ENCODE data around the gene SLC6A20. TPM values are rescaled to one million over a fixed set of nuclear protein-coding genes. Genes with fewer than 3 reads are reported as not detected.

Gene SLC6A20
- total RNA-seq, 1 donor from 2014 or later: 4.2 TPM

DNA sequence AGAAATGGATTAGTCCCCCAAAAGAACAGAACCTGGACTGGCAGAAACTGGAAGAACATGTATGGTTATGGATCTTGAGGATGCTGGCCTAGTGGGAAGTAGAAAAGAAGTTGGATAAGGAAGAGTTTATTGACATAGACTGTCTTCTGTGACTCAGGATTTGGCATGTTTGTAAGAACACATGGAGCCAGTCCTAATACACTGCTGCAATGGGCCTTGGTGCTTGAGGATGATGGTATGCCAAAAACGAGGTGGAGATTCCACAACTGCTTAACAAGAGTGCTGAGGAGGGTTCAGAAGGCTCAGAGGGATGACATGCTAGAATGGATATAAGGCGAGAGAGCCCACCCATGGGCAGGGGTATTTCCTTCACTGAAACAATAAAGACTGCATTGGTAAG lies 23.2 kb upstream of the SLC6A20 start:
- Histone ChIP-seq H3K27ac (no peak overlapping the region), H3K36me3 (peaks cover 23% of the 10 kb centered on the region), H3K4me3 (no peak overlapping the region), H3K9me3 (no peaks in the 10 kb centered on the region), H3K27me3 (ENCODE audit: low read depth) (no peaks in the 10 kb centered on the region), H3K4me1 (peaks cover 19% of the 10 kb centered on the region)
- ATAC-seq: no peak
- DNase-seq: no peak
- no peak for TF ChIP-seq CTCF (IDR thresholded peaks at IDR 0.05)
- intact Hi-C loops (cut with DNase I): no loop called here

- intact Hi-C loops (cut with DNase I): no loop called here
- no peak for TF ChIP-seq CTCF (IDR thresholded peaks at IDR 0.05)
- no peaks in the 10 kb centered on the region for H3K27me3 ChIP-seq (ENCODE audit: low read depth)
- H3K27ac ChIP-seq: no peak overlapping the region
- no peaks in the 10 kb centered on the region for H3K9me3 ChIP-seq
- no peak overlapping the region for H3K4me3 ChIP-seq
- peak; percentile 90 to 94 for ATAC-seq
- DNase-seq: peak; percentile 53
- H3K36me3 ChIP-seq: peaks cover 11% of the 10 kb centered on the region
- peaks cover 19% of the 10 kb centered on the region for H3K4me1 ChIP-seq
Measured at GRCh38 chr3:45817831-45818522, 21.6 kb upstream of the SLC6A20 start.

DNA sequence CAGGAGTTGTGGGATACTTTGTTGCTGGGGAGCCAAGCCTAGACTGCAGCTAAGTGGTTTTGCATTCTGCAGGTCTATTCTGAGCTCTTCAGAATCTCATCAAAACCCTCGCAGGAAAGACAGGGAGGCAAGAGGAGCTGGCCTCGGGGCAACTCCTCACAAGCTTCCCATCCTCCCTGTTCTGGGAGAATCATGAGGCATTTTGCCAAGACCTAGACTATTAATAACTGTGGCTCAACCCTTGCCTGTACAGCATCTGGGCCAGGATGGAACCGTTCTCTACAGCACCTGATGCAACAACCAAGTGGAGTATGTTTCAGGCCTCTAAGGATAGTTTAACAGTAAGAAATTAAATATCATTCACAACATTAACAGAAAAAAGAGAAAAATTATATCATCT lies 20.2 kb upstream of the SLC6A20 start:
- DNase-seq (no peak), ATAC-seq (peak in 1 of 2 donors; percentile 34)
- no peak overlapping the region for H3K4me3 ChIP-seq
- no peaks in the 10 kb centered on the region for H3K36me3 ChIP-seq
- intact Hi-C loops (cut with DNase I): no loop called here
- H3K27me3 ChIP-seq (ENCODE audit: low read depth): no peaks in the 10 kb centered on the region
- no peak overlapping the region for H3K27ac ChIP-seq
- H3K4me1 ChIP-seq: peaks cover 19% of the 10 kb centered on the region
- H3K9me3 ChIP-seq: no peaks in the 10 kb centered on the region
- no peak for TF ChIP-seq CTCF (IDR thresholded peaks at IDR 0.05)

- intact Hi-C loops (cut with DNase I): no loop called here
- no peaks in the 10 kb centered on the region for H3K36me3 ChIP-seq
- no peak for TF ChIP-seq CTCF (IDR thresholded peaks at IDR 0.05)
Measured at GRCh38 chr3:45814322-45814721, 18.0 kb upstream of the SLC6A20 start.

GRCh38 chr3:45807681-45808540 lies 11.6 kb upstream of the SLC6A20 start:
- intact Hi-C loops (cut with DNase I): no loop called here
- no peak for ATAC-seq
- H3K27me3 ChIP-seq (ENCODE audit: low read depth): no peaks in the 10 kb centered on the region

More at GRCh38 chr3:45814322-45814721, 18.0 kb upstream of the SLC6A20 start:
- Histone ChIP-seq H3K4me1 (peaks cover 19% of the 10 kb centered on the region), H3K9me3 (no peaks in the 10 kb centered on the region), H3K4me3 (no peak overlapping the region), H3K27ac (no peak overlapping the region), H3K27me3 (ENCODE audit: low read depth) (no peaks in the 10 kb centered on the region)
- ATAC-seq (no peak), DNase-seq (no peak)

More at GRCh38 chr3:45807681-45808540, 11.6 kb upstream of the SLC6A20 start:
- DNase-seq: no peak
- Histone ChIP-seq H3K27ac (no peak overlapping the region), H3K4me3 (no peak overlapping the region), H3K4me1 (no peaks in the 10 kb centered on the region), H3K36me3 (no peaks in the 10 kb centered on the region), H3K9me3 (no peaks in the 10 kb centered on the region)
- no peak for TF ChIP-seq CTCF (IDR thresholded peaks at IDR 0.05)
